ENCODE results near the gene TMEM51.

TMEM51 gene

GRCh38 chr1:15214527-15214926 lies 61.0 kb downstream of the TMEM51 start:
- H3K9ac ChIP-seq (ENCODE audit: low read length), result no peak overlapping the region
- no peaks in the 10 kb centered on the region for H3K36me3 ChIP-seq (ENCODE audit: control insufficient read depth, insufficient read depth, low read length)
- H3K27me3 ChIP-seq (ENCODE audit: control insufficient read depth, insufficient read depth, low read length), result no peaks in the 10 kb centered on the region
- no peak overlapping the region for H3K4me3 ChIP-seq (ENCODE audit: low read length)
- peak overlapping the region; percentile 92 for H3K27ac ChIP-seq (ENCODE audit: low read depth, low read length)
- H3K4me1 ChIP-seq (ENCODE audit: control insufficient read depth, insufficient read depth, low read length), result peaks cover 27% of the 10 kb centered on the region

- Histone ChIP-seq H3K9ac (ENCODE audit: low read length) (no peak overlapping the region), H3K36me3 (ENCODE audit: control insufficient read depth, insufficient read depth, low read length) (no peaks in the 10 kb centered on the region), H3K4me1 (ENCODE audit: control insufficient read depth, insufficient read depth, low read length) (peaks cover 27% of the 10 kb centered on the region), H3K4me3 (ENCODE audit: low read length) (no peak overlapping the region), H3K27ac (ENCODE audit: low read depth, low read length) (peak overlapping the region; percentile 92), H3K27me3 (ENCODE audit: control insufficient read depth, insufficient read depth, low read length) (no peaks in the 10 kb centered on the region)
Measured at GRCh38 chr1:15215116-15215515, 61.6 kb downstream of the TMEM51 start.

GRCh38 chr1:15217654-15218053 lies 64.1 kb downstream of the TMEM51 start:
- Histone ChIP-seq H3K27me3 (ENCODE audit: control insufficient read depth, insufficient read depth, low read length) (no peaks in the 10 kb centered on the region), H3K4me1 (ENCODE audit: control insufficient read depth, insufficient read depth, low read length) (peaks cover 21% of the 10 kb centered on the region), H3K27ac (ENCODE audit: low read depth, low read length) (no peak overlapping the region), H3K9ac (ENCODE audit: low read length) (no peak overlapping the region), H3K36me3 (ENCODE audit: control insufficient read depth, insufficient read depth, low read length) (no peaks in the 10 kb centered on the region), H3K4me3 (ENCODE audit: low read length) (no peak overlapping the region)

GRCh38 chr1:15218287-15219279 lies 65.0 kb downstream of the TMEM51 start:
- H3K4me3 ChIP-seq (ENCODE audit: low read length), result no peak overlapping the region
- no peaks in the 10 kb centered on the region for H3K27me3 ChIP-seq (ENCODE audit: control insufficient read depth, insufficient read depth, low read length)
- H3K9ac ChIP-seq (ENCODE audit: low read length), result no peak overlapping the region
- H3K27ac ChIP-seq (ENCODE audit: low read depth, low read length), result no peak overlapping the region
- H3K4me1 ChIP-seq (ENCODE audit: control insufficient read depth, insufficient read depth, low read length), result peaks cover 14% of the 10 kb centered on the region
- no peaks in the 10 kb centered on the region for H3K36me3 ChIP-seq (ENCODE audit: control insufficient read depth, insufficient read depth, low read length)

GRCh38 chr1:15219280-15220023 lies 65.9 kb downstream of the TMEM51 start:
- Histone ChIP-seq H3K9ac (ENCODE audit: low read length) (no peak overlapping the region), H3K4me1 (ENCODE audit: control insufficient read depth, insufficient read depth, low read length) (peaks cover 7% of the 10 kb centered on the region), H3K27me3 (ENCODE audit: control insufficient read depth, insufficient read depth, low read length) (no peaks in the 10 kb centered on the region), H3K4me3 (ENCODE audit: low read length) (no peak overlapping the region), H3K27ac (ENCODE audit: low read depth, low read length) (no peak overlapping the region), H3K36me3 (ENCODE audit: control insufficient read depth, insufficient read depth, low read length) (no peaks in the 10 kb centered on the region)

GRCh38 chr1:15220024-15220392 lies 66.5 kb downstream of the TMEM51 start:
- H3K9ac ChIP-seq (ENCODE audit: low read length), result no peak overlapping the region
- H3K4me3 ChIP-seq (ENCODE audit: low read length), result no peak overlapping the region
- H3K27ac ChIP-seq (ENCODE audit: low read depth, low read length), result no peak overlapping the region
- no peaks in the 10 kb centered on the region for H3K36me3 ChIP-seq (ENCODE audit: control insufficient read depth, insufficient read depth, low read length)
- H3K27me3 ChIP-seq (ENCODE audit: control insufficient read depth, insufficient read depth, low read length), result no peaks in the 10 kb centered on the region
- H3K4me1 ChIP-seq (ENCODE audit: control insufficient read depth, insufficient read depth, low read length), result peaks cover 4% of the 10 kb centered on the region

- no peaks in the 10 kb centered on the region for H3K4me1 ChIP-seq (ENCODE audit: control insufficient read depth, insufficient read depth, low read length)
- H3K27ac ChIP-seq (ENCODE audit: low read depth, low read length), result no peak overlapping the region
- H3K4me3 ChIP-seq (ENCODE audit: low read length), result no peak overlapping the region
Measured at GRCh38 chr1:15220825-15221431, 67.4 kb downstream of the TMEM51 start.

GRCh38 chr1:15222653-15223303 lies 69.2 kb downstream of the TMEM51 start:
- no peaks in the 10 kb centered on the region for H3K27me3 ChIP-seq (ENCODE audit: control insufficient read depth, insufficient read depth, low read length)
- no peak overlapping the region for H3K27ac ChIP-seq (ENCODE audit: low read depth, low read length)
- H3K4me3 ChIP-seq (ENCODE audit: low read length), result no peak overlapping the region
- H3K4me1 ChIP-seq (ENCODE audit: control insufficient read depth, insufficient read depth, low read length), result no peaks in the 10 kb centered on the region
- no peaks in the 10 kb centered on the region for H3K36me3 ChIP-seq (ENCODE audit: control insufficient read depth, insufficient read depth, low read length)
- H3K9ac ChIP-seq (ENCODE audit: low read length), result no peak overlapping the region

More at GRCh38 chr1:15220825-15221431, 67.4 kb downstream of the TMEM51 start:
- Histone ChIP-seq H3K36me3 (ENCODE audit: control insufficient read depth, insufficient read depth, low read length) (no peaks in the 10 kb centered on the region), H3K9ac (ENCODE audit: low read length) (no peak overlapping the region), H3K27me3 (ENCODE audit: control insufficient read depth, insufficient read depth, low read length) (no peaks in the 10 kb centered on the region)

- H3K9ac ChIP-seq (ENCODE audit: low read length), result no peak overlapping the region
- no peaks in the 10 kb centered on the region for H3K27me3 ChIP-seq (ENCODE audit: control insufficient read depth, insufficient read depth, low read length)
- no peak overlapping the region for H3K4me3 ChIP-seq (ENCODE audit: low read length)
- no peaks in the 10 kb centered on the region for H3K4me1 ChIP-seq (ENCODE audit: control insufficient read depth, insufficient read depth, low read length)
- no peak overlapping the region for H3K27ac ChIP-seq (ENCODE audit: low read depth, low read length)
- no peaks in the 10 kb centered on the region for H3K36me3 ChIP-seq (ENCODE audit: control insufficient read depth, insufficient read depth, low read length)
Measured at GRCh38 chr1:15224259-15224869, 70.8 kb downstream of the TMEM51 start.

- Histone ChIP-seq H3K4me3 (ENCODE audit: low read length) (no peak overlapping the region), H3K36me3 (ENCODE audit: control insufficient read depth, insufficient read depth, low read length) (no peaks in the 10 kb centered on the region), H3K4me1 (ENCODE audit: control insufficient read depth, insufficient read depth, low read length) (no peaks in the 10 kb centered on the region), H3K27me3 (ENCODE audit: control insufficient read depth, insufficient read depth, low read length) (no peaks in the 10 kb centered on the region), H3K27ac (ENCODE audit: low read depth, low read length) (no peak overlapping the region), H3K9ac (ENCODE audit: low read length) (no peak overlapping the region)
Measured at GRCh38 chr1:15224974-15225373, 71.4 kb downstream of the TMEM51 start.

GRCh38 chr1:15225461-15225860 lies 71.9 kb downstream of the TMEM51 start:
- Histone ChIP-seq H3K9ac (ENCODE audit: low read length) (no peak overlapping the region), H3K4me3 (ENCODE audit: low read length) (no peak overlapping the region), H3K27ac (ENCODE audit: low read depth, low read length) (no peak overlapping the region), H3K4me1 (ENCODE audit: control insufficient read depth, insufficient read depth, low read length) (no peaks in the 10 kb centered on the region), H3K27me3 (ENCODE audit: control insufficient read depth, insufficient read depth, low read length) (no peaks in the 10 kb centered on the region), H3K36me3 (ENCODE audit: control insufficient read depth, insufficient read depth, low read length) (no peaks in the 10 kb centered on the region)
